OCI-LY7 (cell line): Measurements from ENCODE around the gene FRMD6. TPM values are rescaled to one million over a fixed set of nuclear protein-coding genes. Genes with fewer than 3 reads are reported as not detected.
A peak's percentile ranks its signal among the peaks of the same experiment; 100 is the strongest.

Experiments
- Bru-seq: library from RNA; stranded (reverse); fragments of 400-500 nt; gene quantifications from one replicate; lab custom pipeline; 2021; lab: Mats Ljungman, UMichigan
- BruChase-seq, 2 experiments: library from RNA; stranded (reverse); fragments of 400-500 nt; gene quantifications; one replicate each; lab custom pipeline; 2021; lab: Mats Ljungman, UMichigan
- BruUV-seq: library from RNA; stranded (reverse); fragments of 400-500 nt; replicated peaks from 2 replicates; lab custom pipeline; 2021; lab: Mats Ljungman, UMichigan
- CTCF ChIA-PET: fragments of 300-600 bp; sonication (Branson Sonifier 250); formaldehyde crosslinking; loops from one replicate; lab custom pipeline; 2022; ENCODE audit warnings: antibody characterized with exemption; ENCODE audit not compliant: unreplicated experiment; lab: Charles Lee
- POLR2A ChIA-PET: fragments of 300-600 bp; sonication (Branson Sonifier 250); formaldehyde crosslinking; loops from one replicate; lab custom pipeline; 2022; ENCODE audit warnings: antibody characterized with exemption; lab: Charles Lee
- DNase-seq: peaks from one replicate; pipeline ENCODE4 v3.0.0-alpha.2; 2015; ENCODE audit warnings: low spot score
- H2AFZ ChIP-seq: fragments of 200-600 bp; sonication (generic), shearing (Covaris generic); 2 replicates; pipeline ENCODE4 v1.6.1; 2014; ENCODE audit warnings: mild to moderate bottlenecking, antibody characterized with exemption, low read length, moderate library complexity
- H3K27ac ChIP-seq: fragments of 200-600 bp; sonication (generic); 2 replicates; pipeline ENCODE4 v1.5.1; 2014; ENCODE audit warnings: mixed run types, low read depth, mild to moderate bottlenecking, moderate library complexity, low read length, inconsistent platforms; ENCODE audit not compliant: poor library complexity, severe bottlenecking
- H3K36me3 ChIP-seq: fragments of 200-600 bp; sonication (generic); 2 replicates; pipeline ENCODE4 v1.6.1; 2014; ENCODE audit warnings: mild to moderate bottlenecking, antibody characterized with exemption, low read length, moderate library complexity, mixed read lengths; ENCODE audit not compliant: insufficient read depth
- H3K4me1 ChIP-seq: fragments of 200-600 bp; sonication (generic); 2 replicates; pipeline ENCODE4 v1.5.1; 2014; ENCODE audit warnings: mild to moderate bottlenecking, low read length; ENCODE audit not compliant: insufficient read depth, poor library complexity, severe bottlenecking
- H3K4me2 ChIP-seq: fragments of 200-600 bp; sonication (generic); 2 replicates; pipeline ENCODE4 v1.6.1; 2014; ENCODE audit warnings: mild to moderate bottlenecking, low read length
- H3K4me3 ChIP-seq: fragments of 200-600 bp; sonication (generic); 2 replicates; pipeline ENCODE4 v1.5.1; 2014; ENCODE audit warnings: mild to moderate bottlenecking, low read depth, low read length; ENCODE audit not compliant: poor library complexity, severe bottlenecking
- H3K79me2 ChIP-seq: fragments of 200-600 bp; sonication (generic); 2 replicates; pipeline ENCODE4 v1.6.1; 2016; ENCODE audit warnings: low read depth, mild to moderate bottlenecking, low read length, moderate library complexity, mixed read lengths; ENCODE audit not compliant: insufficient read depth
- H3K9me2 ChIP-seq: fragments of 200-600 bp; sonication (generic); 2 replicates; pipeline ENCODE4 v1.6.1; 2016; ENCODE audit warnings: mild to moderate bottlenecking, low read length, mixed read lengths; ENCODE audit not compliant: insufficient read depth
- H3K9me3 ChIP-seq: fragments of 200-600 bp; sonication (generic); 2 replicates; pipeline ENCODE4 v1.6.1; 2014; ENCODE audit warnings: mild to moderate bottlenecking, mixed run types, low read length, mixed read lengths
- H4K20me1 ChIP-seq: fragments of 200-600 bp; sonication (generic); 2 replicates; pipeline ENCODE4 v1.6.1; 2014; ENCODE audit warnings: mild to moderate bottlenecking, antibody characterized with exemption, low read length, moderate library complexity, mixed read lengths; ENCODE audit not compliant: insufficient read depth
- EZH2phosphoT487 ChIP-seq: fragments of 200-600 bp; sonication (generic); IDR thresholded peaks from 2 replicates; pipeline ENCODE4 v1.6.1; 2018; ENCODE audit warnings: low read depth, borderline replicate concordance, mild to moderate bottlenecking, mixed run types, antibody characterized with exemption, low read length, moderate library complexity, mixed read lengths
- intact Hi-C: fragments of 100-400 bp; cut with micrococcal nuclease; formaldehyde crosslinking; loops from one replicate; pipeline ENCODE4 v1.10.0; 2022; ENCODE audit not compliant: unreplicated experiment
- long read RNA-seq: library from polyadenylated mRNA; stranded (forward); transcript quantifications from one replicate; pipeline ENCODE4 v2.0.0, GENCODE V29; 2022
- total RNA-seq, 2 experiments: library from RNA; depleted of rRNA in 1 of 2; stranded (reverse); fragments of >200 nt in 1 of 2; shearing (Covaris generic) in 1 of 2; gene quantifications; 2 replicates each; pipeline ENCODE4 v1.2.3, GENCODE V29; 2014 to 2022
- TF ChIP-seq, protein P1 (sequence below): fragments of 200-600 bp; sonication (generic); conservative IDR thresholded peaks from 2 replicates; pipeline ENCODE4 v1.5.1; 2014; ENCODE audit warnings: mild to moderate bottlenecking, antibody characterized with exemption, low read length, moderate library complexity, mixed read lengths

Gene FRMD6
- total RNA-seq (2014; rRNA removed; shearing (Covaris generic)) (7.6 and 12.3 TPM in 2 replicates), total RNA-seq (2022) (4.4 and 4.9 TPM in 2 replicates), Bru-seq, nascent RNA (percentile 35 among the genes with signal in this experiment), BruChase-seq, experiment 1, labeled RNA remaining after a 6-hour chase (percentile 25 among the genes with signal in this experiment), BruChase-seq, experiment 2, labeled RNA remaining after a 2-hour chase (percentile 32 among the genes with signal in this experiment)
- long read RNA-seq, full-length matches to known transcripts: 7 of 12 reads
- long read RNA-seq, partial matches to known transcripts: 0 of 12 reads
- long read RNA-seq, other reads (novel, unspliced or antisense): 5 of 12 reads

DNA sequence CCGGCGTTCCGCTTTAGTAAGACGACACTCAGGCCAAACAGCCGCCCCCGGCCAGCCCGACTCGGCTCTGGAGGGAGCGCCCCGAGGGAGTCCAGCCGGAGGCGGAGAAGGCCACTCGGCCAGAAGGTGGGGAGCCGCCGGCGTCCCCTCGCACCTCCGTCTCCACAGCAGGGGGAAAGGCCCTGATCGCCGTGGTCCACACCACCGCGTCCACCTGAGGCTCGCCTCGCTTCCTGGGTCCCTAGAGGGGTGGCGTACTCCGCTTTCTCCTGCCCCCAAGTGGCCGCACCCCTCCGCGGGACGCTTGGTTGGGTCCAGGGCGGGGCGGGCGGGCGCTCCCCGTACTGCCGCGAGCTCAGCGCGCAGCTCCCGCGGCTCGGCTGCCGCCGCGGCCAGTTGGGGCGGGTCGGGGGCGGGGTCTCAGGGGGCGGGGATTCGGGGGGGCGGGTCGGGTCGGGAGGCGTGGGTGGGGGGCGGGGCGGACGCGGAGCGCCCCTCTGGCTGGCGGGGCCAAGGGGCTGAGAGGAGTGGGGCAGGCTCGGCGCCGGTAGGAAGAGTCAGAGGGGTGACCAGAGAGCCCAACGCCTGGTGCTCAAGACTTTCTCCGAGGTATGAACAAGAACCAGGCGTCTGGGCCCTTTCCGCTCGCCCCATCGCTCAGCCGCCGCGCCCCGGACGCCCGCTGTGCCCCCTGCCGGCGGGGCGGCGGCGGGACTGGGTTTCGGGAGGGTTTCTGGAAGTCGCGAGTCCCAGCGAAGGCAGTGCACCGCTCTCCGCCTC is at the start of gene FRMD6:
Gene FRMD6, plus strand, starts transcription at position 523 of the 780 bp plus-strand sequence. CDS start 37,927 bp downstream, outside the sequence.
- TF ChIP-seq EZH2phosphoT487: no peak
- TF ChIP-seq, protein P1, sequence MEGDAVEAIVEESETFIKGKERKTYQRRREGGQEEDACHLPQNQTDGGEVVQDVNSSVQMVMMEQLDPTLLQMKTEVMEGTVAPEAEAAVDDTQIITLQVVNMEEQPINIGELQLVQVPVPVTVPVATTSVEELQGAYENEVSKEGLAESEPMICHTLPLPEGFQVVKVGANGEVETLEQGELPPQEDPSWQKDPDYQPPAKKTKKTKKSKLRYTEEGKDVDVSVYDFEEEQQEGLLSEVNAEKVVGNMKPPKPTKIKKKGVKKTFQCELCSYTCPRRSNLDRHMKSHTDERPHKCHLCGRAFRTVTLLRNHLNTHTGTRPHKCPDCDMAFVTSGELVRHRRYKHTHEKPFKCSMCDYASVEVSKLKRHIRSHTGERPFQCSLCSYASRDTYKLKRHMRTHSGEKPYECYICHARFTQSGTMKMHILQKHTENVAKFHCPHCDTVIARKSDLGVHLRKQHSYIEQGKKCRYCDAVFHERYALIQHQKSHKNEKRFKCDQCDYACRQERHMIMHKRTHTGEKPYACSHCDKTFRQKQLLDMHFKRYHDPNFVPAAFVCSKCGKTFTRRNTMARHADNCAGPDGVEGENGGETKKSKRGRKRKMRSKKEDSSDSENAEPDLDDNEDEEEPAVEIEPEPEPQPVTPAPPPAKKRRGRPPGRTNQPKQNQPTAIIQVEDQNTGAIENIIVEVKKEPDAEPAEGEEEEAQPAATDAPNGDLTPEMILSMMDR: peak; percentile 78
- CTCF ChIA-PET: interaction anchor here (0.6 kb wide), 1 partner anchor 392 kb away, joined by 3 read pairs; no protein-coding TSS in a partner anchor
- Histone ChIP-seq H3K4me3 (peak within 1 kb of the TSS; percentile 87), H3K27ac (peak within 1 kb of the TSS; percentile 78), H3K9me3 (no peaks in the 10 kb centered on the region), H3K9me2 (no peaks in the 10 kb centered on the region), H3K4me2 (peak within 1 kb of the TSS; percentile 87), H4K20me1 (no peaks in the 10 kb centered on the region), H3K79me2 (peaks cover 18% of the 10 kb centered on the region; the same call in 1 of the 2 replicates), H2AFZ (peak within 1 kb of the TSS; percentile 76), H3K36me3 (no peaks in the 10 kb centered on the region), H3K4me1 (peaks cover 31% of the 10 kb centered on the region)
- BruUV-seq: no TSS peak
- DNase-seq: peak; percentile 88
- intact Hi-C loops: loop anchor here (2.0 to 5.0 kb wide), 3 partner anchors 195 to 896 kb away; partner anchors contain the start of gene TMX1
- POLR2A ChIA-PET: interaction anchor here (0.8 to 1.5 kb wide), 3 partner anchors 9 to 85 kb away, joined by 3 to 5 read pairs (median 3); no protein-coding TSS in a partner anchor

DNA sequence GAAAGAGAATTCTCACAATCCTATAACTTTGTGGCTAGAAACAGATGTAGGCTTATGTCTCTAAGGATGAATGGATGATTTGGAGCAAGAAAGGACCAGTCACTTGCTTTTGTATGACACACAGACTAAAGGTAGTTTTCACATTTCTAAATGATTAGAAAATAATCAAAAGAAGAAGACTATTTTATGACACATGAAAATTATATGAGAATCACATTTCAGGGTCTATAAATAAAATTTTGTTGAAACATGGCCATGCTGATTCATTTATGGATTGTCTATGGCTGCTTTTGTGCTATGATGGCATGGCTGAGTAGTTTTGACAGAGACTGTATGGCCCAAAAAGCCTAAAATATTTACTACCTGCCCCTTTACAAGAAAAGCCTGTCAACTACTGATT is 49.4 kb upstream of the FRMD6 start:
- TF ChIP-seq, protein P1: no peak
- TF ChIP-seq EZH2phosphoT487: no peak
- H3K79me2 ChIP-seq: no peaks in the 10 kb centered on the region
- no peaks in the 10 kb centered on the region for H3K9me3 ChIP-seq
- CTCF ChIA-PET: no interaction called here
- H3K9me2 ChIP-seq: no peaks in the 10 kb centered on the region
- H2AFZ ChIP-seq: no peak overlapping the region
- H3K4me3 ChIP-seq: no peak overlapping the region
- H3K36me3 ChIP-seq: no peaks in the 10 kb centered on the region
- POLR2A ChIA-PET: no interaction called here
- DNase-seq: no peak
- no peak overlapping the region for H3K27ac ChIP-seq
- no peaks in the 10 kb centered on the region for H4K20me1 ChIP-seq
- H3K4me2 ChIP-seq: no peak overlapping the region
- intact Hi-C loops: no loop called here
- H3K4me1 ChIP-seq: no peaks in the 10 kb centered on the region
- BruUV-seq: no TSS peak
